Fibroblast of lung (primary cell): ENCODE data around the gene C2orf74.

Source experiments
- EZH2 ChIP-seq: IDR thresholded peaks from 2 replicates; pipeline ENCODE4 v1.5.1; 2012; ENCODE audit warnings: low read length, control low read depth, mild to moderate bottlenecking; ENCODE audit errors: missing control alignments
- TF ChIP-seq, protein P1 (sequence below), 2 donors: IDR thresholded peaks in 1 of 2; conservative IDR thresholded peaks in 1 of 2; 1 replicate in 1 of 2; 2 replicates in 1 of 2; pipeline ENCODE4 v1.5.1; 2011 to 2012; ENCODE audit warnings: low read length in 2 of 2, control low read depth in 1 of 2, inconsistent platforms in 1 of 2, low read depth in 1 of 2, mild to moderate bottlenecking in 1 of 2

DNA sequence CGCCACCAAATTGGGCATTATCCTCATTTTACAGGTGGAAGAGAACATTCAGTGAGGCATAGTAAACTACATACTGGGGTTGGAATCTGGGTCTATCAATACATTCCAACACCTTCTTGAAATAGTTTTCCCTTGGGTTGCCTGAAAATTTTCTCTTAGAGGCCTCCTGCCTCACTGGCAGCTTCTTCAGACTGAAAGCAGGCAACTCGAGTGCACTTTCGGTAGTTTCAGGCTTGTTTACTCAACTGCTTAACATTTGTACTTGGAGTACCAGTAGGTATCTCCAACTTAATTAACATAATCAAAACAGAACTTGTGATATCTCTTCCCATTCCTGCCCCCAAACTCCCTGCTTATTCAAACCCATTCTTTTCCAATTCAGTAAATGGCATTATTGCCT is 36.2 kb upstream of the C2orf74 start:
- TF ChIP-seq, protein P1, sequence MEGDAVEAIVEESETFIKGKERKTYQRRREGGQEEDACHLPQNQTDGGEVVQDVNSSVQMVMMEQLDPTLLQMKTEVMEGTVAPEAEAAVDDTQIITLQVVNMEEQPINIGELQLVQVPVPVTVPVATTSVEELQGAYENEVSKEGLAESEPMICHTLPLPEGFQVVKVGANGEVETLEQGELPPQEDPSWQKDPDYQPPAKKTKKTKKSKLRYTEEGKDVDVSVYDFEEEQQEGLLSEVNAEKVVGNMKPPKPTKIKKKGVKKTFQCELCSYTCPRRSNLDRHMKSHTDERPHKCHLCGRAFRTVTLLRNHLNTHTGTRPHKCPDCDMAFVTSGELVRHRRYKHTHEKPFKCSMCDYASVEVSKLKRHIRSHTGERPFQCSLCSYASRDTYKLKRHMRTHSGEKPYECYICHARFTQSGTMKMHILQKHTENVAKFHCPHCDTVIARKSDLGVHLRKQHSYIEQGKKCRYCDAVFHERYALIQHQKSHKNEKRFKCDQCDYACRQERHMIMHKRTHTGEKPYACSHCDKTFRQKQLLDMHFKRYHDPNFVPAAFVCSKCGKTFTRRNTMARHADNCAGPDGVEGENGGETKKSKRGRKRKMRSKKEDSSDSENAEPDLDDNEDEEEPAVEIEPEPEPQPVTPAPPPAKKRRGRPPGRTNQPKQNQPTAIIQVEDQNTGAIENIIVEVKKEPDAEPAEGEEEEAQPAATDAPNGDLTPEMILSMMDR (conservative IDR thresholded peaks at IDR 0.05 in 1 of 2, IDR thresholded peaks at IDR 0.05 in 1 of 2; ENCODE audit: low read depth in 1 of 2, low read length in 2 of 2), result no peak
- no peak for TF ChIP-seq EZH2
